Subcutaneous adipose tissue (tissue), 4 donors: ENCODE measurements around the gene EWSR1. TPM values are rescaled to one million over a fixed set of nuclear protein-coding genes. Genes with fewer than 3 reads are reported as not detected.

ENCODE experiments used
- total RNA-seq, 4 donors: library from RNA; depleted of rRNA; stranded (reverse); fragments of >200 nt; gene quantifications; one replicate each; pipeline ENCODE4 v1.1.0, GENCODE V29; 2016
- TF ChIP-seq, protein P1 (sequence below): fragments of 450-650 bp; IDR thresholded peaks from one replicate; pipeline ENCODE4 v1.5.1; 2016; ENCODE audit warnings: low read depth, mild to moderate bottlenecking, control low read depth, antibody characterized with exemption, moderate library complexity

Gene EWSR1
- total RNA-seq, 4 donors from 2014 or later, result 132 to 179 (median 168) TPM

GRCh38 chr22:29306835-29307595, 38.9 kb downstream of the EWSR1 start:
- TF ChIP-seq, protein P1, sequence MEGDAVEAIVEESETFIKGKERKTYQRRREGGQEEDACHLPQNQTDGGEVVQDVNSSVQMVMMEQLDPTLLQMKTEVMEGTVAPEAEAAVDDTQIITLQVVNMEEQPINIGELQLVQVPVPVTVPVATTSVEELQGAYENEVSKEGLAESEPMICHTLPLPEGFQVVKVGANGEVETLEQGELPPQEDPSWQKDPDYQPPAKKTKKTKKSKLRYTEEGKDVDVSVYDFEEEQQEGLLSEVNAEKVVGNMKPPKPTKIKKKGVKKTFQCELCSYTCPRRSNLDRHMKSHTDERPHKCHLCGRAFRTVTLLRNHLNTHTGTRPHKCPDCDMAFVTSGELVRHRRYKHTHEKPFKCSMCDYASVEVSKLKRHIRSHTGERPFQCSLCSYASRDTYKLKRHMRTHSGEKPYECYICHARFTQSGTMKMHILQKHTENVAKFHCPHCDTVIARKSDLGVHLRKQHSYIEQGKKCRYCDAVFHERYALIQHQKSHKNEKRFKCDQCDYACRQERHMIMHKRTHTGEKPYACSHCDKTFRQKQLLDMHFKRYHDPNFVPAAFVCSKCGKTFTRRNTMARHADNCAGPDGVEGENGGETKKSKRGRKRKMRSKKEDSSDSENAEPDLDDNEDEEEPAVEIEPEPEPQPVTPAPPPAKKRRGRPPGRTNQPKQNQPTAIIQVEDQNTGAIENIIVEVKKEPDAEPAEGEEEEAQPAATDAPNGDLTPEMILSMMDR, result no peak

DNA sequence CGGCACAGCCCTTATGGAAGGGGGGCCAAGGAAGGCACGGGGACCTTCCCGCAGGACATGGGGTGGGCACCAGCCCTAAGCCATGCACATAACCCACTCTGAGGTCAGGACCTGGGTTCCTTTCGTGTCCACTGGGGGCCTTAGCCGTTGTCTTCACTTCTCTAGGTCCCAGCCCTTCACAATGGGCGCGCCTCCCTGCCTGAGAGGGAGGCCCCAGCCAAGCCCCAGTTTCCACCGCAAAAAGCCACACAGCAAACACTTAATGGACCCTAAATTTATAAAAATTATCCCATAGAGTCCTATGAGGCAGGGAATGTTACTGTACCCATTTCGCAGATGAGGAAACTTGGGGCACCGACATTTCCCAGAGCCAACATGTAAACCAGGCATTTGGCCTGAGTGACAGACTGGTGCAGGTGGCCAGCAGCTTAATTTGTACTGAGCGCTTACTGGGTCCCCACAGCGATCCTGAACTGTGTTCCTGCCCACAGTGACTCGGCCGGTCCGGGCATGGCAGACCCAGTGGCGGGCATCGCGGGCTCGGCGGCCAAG, 39.6 kb downstream of the EWSR1 start:
- TF ChIP-seq, protein P1, result no peak

DNA sequence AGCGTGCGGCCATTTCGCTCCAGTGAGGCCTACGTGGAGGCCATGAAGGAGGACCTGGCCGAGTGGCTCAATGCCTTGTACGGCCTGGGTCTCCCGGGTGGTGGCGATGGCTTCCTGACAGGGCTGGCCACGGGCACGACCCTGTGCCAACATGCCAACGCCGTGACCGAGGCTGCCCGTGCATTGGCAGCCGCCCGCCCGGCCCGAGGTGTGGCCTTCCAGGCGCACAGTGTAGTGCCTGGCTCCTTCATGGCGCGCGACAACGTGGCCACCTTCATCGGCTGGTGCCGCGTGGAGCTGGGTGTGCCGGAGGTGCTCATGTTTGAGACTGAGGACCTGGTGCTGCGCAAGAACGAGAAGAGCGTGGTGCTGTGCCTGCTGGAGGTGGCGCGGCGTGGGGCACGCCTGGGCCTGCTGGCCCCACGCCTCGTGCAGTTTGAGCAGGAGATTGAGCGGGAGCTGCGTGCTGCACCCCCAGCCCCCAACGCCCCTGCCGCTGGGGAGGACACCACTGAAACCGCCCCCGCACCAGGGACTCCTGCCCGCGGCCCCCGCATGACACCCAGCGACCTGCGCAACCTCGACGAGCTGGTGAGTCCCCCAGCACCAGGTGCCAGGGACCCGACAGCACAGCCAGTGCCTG, 40.2 kb downstream of the EWSR1 start:
- TF ChIP-seq, protein P1, result no peak

- TF ChIP-seq, protein P1, result no peak
These were observed 40.8 kb downstream of the EWSR1 start for GRCh38 chr22:29308791-29309262.

DNA sequence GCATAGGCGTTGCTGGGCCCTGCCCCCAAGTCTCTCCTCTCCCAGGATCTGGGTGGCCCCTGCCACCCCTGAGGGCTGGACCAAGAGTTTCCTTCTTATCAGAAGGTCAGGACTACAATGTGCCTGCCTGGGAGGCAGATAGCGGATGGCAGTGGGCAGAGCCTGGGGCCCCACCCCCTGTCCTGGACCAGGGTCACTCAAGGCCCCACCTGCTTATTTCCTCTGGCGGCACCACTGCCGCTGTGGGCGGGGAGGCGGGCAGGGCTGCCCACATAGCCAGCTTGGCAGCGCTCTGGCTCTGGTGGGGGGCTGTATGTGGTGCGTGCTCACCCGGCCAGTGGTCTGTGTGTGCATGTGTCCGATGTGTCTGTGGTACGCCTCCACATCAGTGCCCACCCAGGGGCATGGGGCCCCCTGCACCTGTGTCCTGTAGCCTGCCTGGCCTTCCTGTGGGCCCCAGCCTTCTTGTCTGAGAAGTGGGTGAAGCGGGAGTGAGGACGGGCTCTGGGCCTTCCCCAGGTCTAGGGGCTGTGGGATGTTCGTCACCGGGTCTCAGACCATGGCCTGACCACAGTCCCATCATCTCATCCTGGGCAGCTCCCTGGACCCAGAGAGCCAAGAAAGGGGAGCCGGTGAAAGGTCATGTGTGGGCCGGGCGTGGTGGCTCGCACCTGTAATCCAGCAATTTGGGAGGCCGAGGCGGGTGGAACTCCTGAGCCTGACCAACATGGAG, 41.4 kb downstream of the EWSR1 start:
- TF ChIP-seq, protein P1, result no peak

DNA sequence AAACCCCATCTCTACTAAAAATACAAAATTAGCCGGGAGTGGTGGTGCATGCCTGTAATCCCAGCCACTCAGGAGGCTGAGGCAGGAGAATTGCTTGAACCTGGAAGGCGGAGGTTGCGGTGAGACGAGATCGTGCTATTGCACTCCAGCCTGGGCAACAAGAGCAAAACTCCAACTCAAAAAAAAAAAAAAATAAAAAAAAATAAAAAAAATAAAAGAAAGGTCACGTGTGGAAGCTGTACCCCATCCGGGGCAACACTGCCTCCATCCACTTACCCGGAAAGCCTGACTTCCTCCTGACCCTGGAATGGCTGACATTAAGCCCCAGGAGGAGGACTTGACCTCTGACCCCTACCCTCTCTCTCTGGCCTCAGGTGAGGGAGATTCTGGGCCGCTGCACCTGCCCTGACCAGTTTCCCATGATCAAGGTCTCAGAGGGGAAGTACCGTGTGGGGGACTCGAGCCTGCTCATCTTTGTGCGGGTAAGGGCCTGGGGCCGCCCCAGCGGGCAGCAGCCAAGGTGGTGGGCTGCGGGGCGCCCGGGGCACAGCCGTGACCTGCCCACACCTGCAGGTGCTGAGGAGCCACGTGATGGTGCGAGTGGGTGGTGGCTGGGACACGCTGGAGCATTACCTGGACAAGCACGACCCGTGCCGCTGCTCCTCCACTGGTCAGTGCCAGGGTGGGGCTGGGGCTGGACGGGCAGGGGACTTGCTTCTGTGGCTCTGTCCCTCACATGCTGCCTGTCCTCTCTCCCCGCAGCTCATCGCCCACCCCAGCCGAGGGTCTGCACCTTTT, 42.2 kb downstream of the EWSR1 start:
- TF ChIP-seq, protein P1, result no peak
